Prostate gland (tissue), 2 donors: ENCODE results near the gene ITGB7.

Source experiments
- POLR2A ChIP-seq: fragments of 450-650 bp; IDR thresholded peaks from one replicate; pipeline ENCODE4 v1.6.1; 2016; ENCODE audit warnings: antibody characterized with exemption, mild to moderate bottlenecking
- POLR2AphosphoS5 ChIP-seq: sonication (generic); formaldehyde crosslinking; IDR thresholded peaks from one replicate; pipeline ENCODE4 v1.6.1; 2017; ENCODE audit warnings: antibody characterized with exemption
- TF ChIP-seq, protein P1 (sequence below), 4 experiments: fragments of 200-600 bp in 2 of 4; fragments of 450-650 bp in 2 of 4; sonication (generic) in 2 of 4; IDR thresholded peaks; 1 replicate in 3 of 4; 2 replicates in 1 of 4; pipeline ENCODE4 v1.5.1; 2016 to 2019; ENCODE audit warnings: antibody characterized with exemption in 4 of 4, mild to moderate bottlenecking in 2 of 4, moderate library complexity in 2 of 4

DNA sequence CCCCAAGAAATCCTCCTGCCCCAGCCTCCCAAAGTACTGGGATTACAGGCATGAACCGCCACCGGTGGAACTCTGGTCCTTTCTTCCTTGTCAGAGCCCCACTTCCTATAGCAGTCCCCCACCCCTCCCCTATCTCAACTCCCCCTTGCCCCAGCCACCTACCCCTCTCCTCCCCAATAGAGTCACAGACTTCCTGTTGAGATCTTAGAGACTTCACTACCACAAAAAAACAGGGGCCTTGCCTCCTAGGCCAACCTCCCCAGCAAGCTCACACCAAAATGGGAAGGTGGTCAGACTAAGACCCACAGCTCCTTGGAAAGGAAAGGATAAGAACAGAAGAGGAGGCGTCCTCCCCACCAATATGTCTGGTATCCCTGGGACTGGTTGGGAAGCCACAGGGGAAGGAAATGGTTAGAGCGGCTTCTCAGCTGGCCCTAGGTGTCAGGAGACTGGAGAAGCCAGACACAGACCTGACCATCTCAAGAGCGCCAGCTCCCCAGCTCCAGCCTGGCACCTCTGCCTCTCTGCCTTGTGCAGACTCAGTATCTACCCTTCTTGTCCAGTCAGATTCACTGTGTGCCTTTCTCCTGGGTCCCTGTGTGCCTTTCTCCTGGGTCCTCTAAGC lies 8.5 kb downstream of the ITGB7 start:
- no peak for TF ChIP-seq POLR2AphosphoS5
- TF ChIP-seq, protein P1, sequence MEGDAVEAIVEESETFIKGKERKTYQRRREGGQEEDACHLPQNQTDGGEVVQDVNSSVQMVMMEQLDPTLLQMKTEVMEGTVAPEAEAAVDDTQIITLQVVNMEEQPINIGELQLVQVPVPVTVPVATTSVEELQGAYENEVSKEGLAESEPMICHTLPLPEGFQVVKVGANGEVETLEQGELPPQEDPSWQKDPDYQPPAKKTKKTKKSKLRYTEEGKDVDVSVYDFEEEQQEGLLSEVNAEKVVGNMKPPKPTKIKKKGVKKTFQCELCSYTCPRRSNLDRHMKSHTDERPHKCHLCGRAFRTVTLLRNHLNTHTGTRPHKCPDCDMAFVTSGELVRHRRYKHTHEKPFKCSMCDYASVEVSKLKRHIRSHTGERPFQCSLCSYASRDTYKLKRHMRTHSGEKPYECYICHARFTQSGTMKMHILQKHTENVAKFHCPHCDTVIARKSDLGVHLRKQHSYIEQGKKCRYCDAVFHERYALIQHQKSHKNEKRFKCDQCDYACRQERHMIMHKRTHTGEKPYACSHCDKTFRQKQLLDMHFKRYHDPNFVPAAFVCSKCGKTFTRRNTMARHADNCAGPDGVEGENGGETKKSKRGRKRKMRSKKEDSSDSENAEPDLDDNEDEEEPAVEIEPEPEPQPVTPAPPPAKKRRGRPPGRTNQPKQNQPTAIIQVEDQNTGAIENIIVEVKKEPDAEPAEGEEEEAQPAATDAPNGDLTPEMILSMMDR (IDR thresholded peaks at IDR 0.05): no peak
- no peak for TF ChIP-seq POLR2A
